Mesendoderm (in vitro differentiated cells): Measurements from ENCODE around the gene GBA2.

Experiments
- DNase-seq: peaks from one replicate; pipeline ENCODE4 v3.0.0; 2013
- H2AK5ac ChIP-seq: 2 replicates; pipeline ENCODE4 v1.6.1; 2013; ENCODE audit warnings: low read length, inconsistent platforms
- H2BK120ac ChIP-seq: 2 replicates; pipeline ENCODE4 v1.6.1; 2013; ENCODE audit warnings: low read depth, mild to moderate bottlenecking, low read length, moderate library complexity, mixed read lengths
- H2BK15ac ChIP-seq: replicated peaks from 2 replicates; pipeline ENCODE4 v1.6.1; 2013; ENCODE audit warnings: low read depth, mild to moderate bottlenecking, moderate library complexity
- H2BK5ac ChIP-seq: 2 replicates; pipeline ENCODE4 v1.6.1; 2013; ENCODE audit warnings: low read length, inconsistent platforms
- H3K18ac ChIP-seq: 2 replicates; pipeline ENCODE4 v1.6.1; 2013; ENCODE audit warnings: mild to moderate bottlenecking, low read length, mixed read lengths
- H3K23ac ChIP-seq: one replicate; pipeline ENCODE4 v1.6.1; 2013; ENCODE audit warnings: low read length
- H3K27ac ChIP-seq: 2 replicates; pipeline ENCODE4 v1.5.1; 2013; ENCODE audit warnings: low read depth, mild to moderate bottlenecking, inconsistent platforms, low read length, moderate library complexity
- H3K27me3 ChIP-seq: 2 replicates; pipeline ENCODE4 v1.6.1; 2013; ENCODE audit warnings: low read length, control low read depth, mild to moderate bottlenecking, inconsistent platforms; ENCODE audit not compliant: insufficient read depth, poor library complexity
- H3K36me3 ChIP-seq: 2 replicates; pipeline ENCODE4 v1.6.1; 2013; ENCODE audit warnings: low read length, inconsistent platforms; ENCODE audit not compliant: control insufficient read depth, insufficient read depth
- H3K4ac ChIP-seq: one replicate; pipeline ENCODE4 v1.6.1; 2013; ENCODE audit warnings: low read depth, mild to moderate bottlenecking, low read length, moderate library complexity
- H3K4me1 ChIP-seq: 2 replicates; pipeline ENCODE4 v1.6.1; 2013; ENCODE audit warnings: low read depth, low read length, inconsistent platforms; ENCODE audit not compliant: control insufficient read depth
- H3K4me2 ChIP-seq: 2 replicates; pipeline ENCODE4 v1.6.1; 2013; ENCODE audit warnings: low read length
- H3K4me3 ChIP-seq: 2 replicates; pipeline ENCODE4 v1.5.1; 2013; ENCODE audit warnings: mild to moderate bottlenecking, low read length
- H3K56ac ChIP-seq: one replicate; pipeline ENCODE4 v1.6.1; 2013; ENCODE audit warnings: low read length
- H3K79me1 ChIP-seq: 2 replicates; pipeline ENCODE4 v1.6.1; 2013; ENCODE audit warnings: low read length, inconsistent platforms
- H3K79me2 ChIP-seq: 2 replicates; pipeline ENCODE4 v1.6.1; 2013; ENCODE audit warnings: mild to moderate bottlenecking, low read length; ENCODE audit not compliant: control insufficient read depth, insufficient read depth
- H3K9ac ChIP-seq: 2 replicates; pipeline ENCODE4 v1.6.1; 2013; ENCODE audit warnings: low read length, inconsistent platforms
- H4K5ac ChIP-seq: one replicate; pipeline ENCODE4 v1.6.1; 2013; ENCODE audit warnings: low read length
- H4K8ac ChIP-seq: one replicate; pipeline ENCODE4 v1.6.1; 2013; ENCODE audit warnings: low read depth, mild to moderate bottlenecking, control low read depth, low read length, moderate library complexity
- WGBS: extraction: QIAGEN DNeasy Blood & Tissue Kit; methylation state at CpG from one replicate; pipeline ENCODE4 v1.1.7; 2013; ENCODE audit warnings: low lambda C conversion rate, missing lambda C conversion rate; ENCODE audit not compliant: insufficient coverage; ENCODE audit errors: extremely low coverage; 5-methylcytosine and 5-hydroxymethylcytosine counted together

The GBA2 gene

GRCh38 chr9:35756275-35757225, 7.5 kb upstream of the GBA2 start:
- Histone ChIP-seq H3K23ac (no peak overlapping the region), H2BK120ac (no peak overlapping the region), H3K36me3 (no peaks in the 10 kb centered on the region), H3K4me3 (peak overlapping the region; percentile 77), H3K79me2 (no peaks in the 10 kb centered on the region), H4K5ac (no peak overlapping the region), H3K27ac (peak overlapping the region; percentile 86), H3K9ac (peak overlapping the region; percentile 83), H3K56ac (peak overlapping the region; percentile 95), H3K79me1 (no peaks in the 10 kb centered on the region), H2BK15ac (no peak overlapping the region), H4K8ac (peak overlapping the region; percentile 90), H2BK5ac (no peak overlapping the region), H2AK5ac (no peak overlapping the region), H3K4ac (peak overlapping the region; percentile 88), H3K27me3 (no peaks in the 10 kb centered on the region), H3K4me2 (peak overlapping the region; percentile 91), H3K18ac (peak overlapping the region; percentile 28), H3K4me1 (no peaks in the 10 kb centered on the region)
- WGBS: no CpG with 5 or more reads among the region's 48 CpGs
- DNase-seq: peak; percentile 83

- H2AK5ac ChIP-seq: no peak overlapping the region
- H3K4me3 ChIP-seq: no peak overlapping the region
- H3K23ac ChIP-seq: no peak overlapping the region
- no peak overlapping the region for H3K4me2 ChIP-seq
- WGBS: no CpG with 5 or more reads among the region's 4 CpGs
- H3K79me1 ChIP-seq: peaks cover 3% of the 10 kb centered on the region
- no peak for DNase-seq
- no peak overlapping the region for H2BK120ac ChIP-seq
- no peak overlapping the region for H3K4ac ChIP-seq
- H3K27me3 ChIP-seq: no peaks in the 10 kb centered on the region
- H4K5ac ChIP-seq: no peak overlapping the region
- H2BK5ac ChIP-seq: no peak overlapping the region
- no peak overlapping the region for H4K8ac ChIP-seq
- no peaks in the 10 kb centered on the region for H3K79me2 ChIP-seq
- no peak overlapping the region for H3K56ac ChIP-seq
- peaks cover 1% of the 10 kb centered on the region for H3K4me1 ChIP-seq
- no peak overlapping the region for H2BK15ac ChIP-seq
- H3K36me3 ChIP-seq: no peaks in the 10 kb centered on the region
- H3K9ac ChIP-seq: no peak overlapping the region
- H3K27ac ChIP-seq: no peak overlapping the region
- no peak overlapping the region for H3K18ac ChIP-seq
These were observed 6.0 kb upstream of the GBA2 start for GRCh38 chr9:35755071-35755470.

GRCh38 chr9:35754264-35754663, 5.2 kb upstream of the GBA2 start, which contains the start of gene MSMP:
Gene MSMP (minus strand): TSS chr9:35754276. CDS start chr9:35754129, 147 bp downstream.
- H3K18ac ChIP-seq: no peak within 1 kb of the TSS
- no CpG with 5 or more reads among the region's 3 CpGs for WGBS

GRCh38 chr9:35753466-35753865, 4.4 kb upstream of the GBA2 start:
- H2BK15ac ChIP-seq: no peak overlapping the region
- no peak overlapping the region for H3K27ac ChIP-seq
- H3K9ac ChIP-seq: no peak overlapping the region
- H3K4ac ChIP-seq: no peak overlapping the region
- peaks cover 3% of the 10 kb centered on the region for H3K4me1 ChIP-seq
- no peak overlapping the region for H3K18ac ChIP-seq
- peaks cover 4% of the 10 kb centered on the region for H3K79me1 ChIP-seq
- no peak overlapping the region for H3K4me2 ChIP-seq
- no peak overlapping the region for H4K5ac ChIP-seq
- WGBS: no CpG with 5 or more reads among the region's 5 CpGs
- H3K36me3 ChIP-seq: no peaks in the 10 kb centered on the region
- no peak overlapping the region for H3K23ac ChIP-seq
- no peak for DNase-seq
- no peak overlapping the region for H3K4me3 ChIP-seq
- no peaks in the 10 kb centered on the region for H3K27me3 ChIP-seq
- no peak overlapping the region for H4K8ac ChIP-seq
- H2BK5ac ChIP-seq: no peak overlapping the region
- no peak overlapping the region for H3K56ac ChIP-seq
- no peak overlapping the region for H2AK5ac ChIP-seq
- H3K79me2 ChIP-seq: peaks cover 2% of the 10 kb centered on the region
- H2BK120ac ChIP-seq: no peak overlapping the region

More at GRCh38 chr9:35754264-35754663, 5.2 kb upstream of the GBA2 start, which contains the start of gene MSMP:
- Histone ChIP-seq H4K8ac (no peak within 1 kb of the TSS), H3K4ac (no peak within 1 kb of the TSS), H3K27ac (no peak within 1 kb of the TSS), H3K36me3 (no peaks in the 10 kb centered on the region), H3K4me2 (no peak within 1 kb of the TSS), H2BK15ac (no peak within 1 kb of the TSS), H3K9ac (no peak within 1 kb of the TSS), H3K23ac (no peak within 1 kb of the TSS), H3K4me3 (no peak within 1 kb of the TSS), H4K5ac (no peak within 1 kb of the TSS), H2AK5ac (no peak within 1 kb of the TSS), H2BK120ac (no peak within 1 kb of the TSS), H3K79me1 (peaks cover 4% of the 10 kb centered on the region), H3K27me3 (no peaks in the 10 kb centered on the region), H3K4me1 (peaks cover 3% of the 10 kb centered on the region), H2BK5ac (no peak within 1 kb of the TSS), H3K79me2 (no peaks in the 10 kb centered on the region), H3K56ac (no peak within 1 kb of the TSS)
- DNase-seq: no peak

GRCh38 chr9:35750256-35750531, 1.2 kb upstream of the GBA2 start:
- no peak overlapping the region for H2AK5ac ChIP-seq
- H3K79me2 ChIP-seq: peaks cover 30% of the 10 kb centered on the region
- H3K4me3 ChIP-seq: no peak overlapping the region
- H3K27ac ChIP-seq: no peak overlapping the region
- H4K5ac ChIP-seq: no peak overlapping the region
- no peak overlapping the region for H3K18ac ChIP-seq
- no peak overlapping the region for H2BK120ac ChIP-seq
- no peak overlapping the region for H4K8ac ChIP-seq
- no peak overlapping the region for H3K4ac ChIP-seq
- DNase-seq: no peak
- no peak overlapping the region for H2BK5ac ChIP-seq
- peak overlapping the region; percentile 96 for H3K56ac ChIP-seq
- H3K9ac ChIP-seq: peak overlapping the region; percentile 83
- WGBS: no CpG with 5 or more reads among the region's 4 CpGs
- no peak overlapping the region for H3K4me2 ChIP-seq
- H3K4me1 ChIP-seq: peaks cover 15% of the 10 kb centered on the region
- H2BK15ac ChIP-seq: no peak overlapping the region
- H3K36me3 ChIP-seq: no peaks in the 10 kb centered on the region
- peaks cover 20% of the 10 kb centered on the region for H3K79me1 ChIP-seq
- H3K23ac ChIP-seq: no peak overlapping the region
- H3K27me3 ChIP-seq: no peaks in the 10 kb centered on the region
